Liver (tissue), 9 donors: ENCODE results near the gene DNHD1. TPM values are rescaled to one million over a fixed set of nuclear protein-coding genes. Genes with fewer than 3 reads are reported as not detected.

Experiments
- DNase-seq: peaks from one replicate; pipeline ENCODE4 v3.0.0-alpha.2; 2017; ENCODE audit warnings: low spot score
- H3K27ac ChIP-seq, 2 donors: one replicate each; pipeline ENCODE4 v1.7.0; 2013; ENCODE audit warnings: inconsistent platforms in 2 of 2, low read length in 2 of 2, control low read depth in 1 of 2, low read depth in 1 of 2, mild to moderate bottlenecking in 1 of 2
- H3K27me3 ChIP-seq, 4 donors: one replicate each; pipeline versions ENCODE4 v1.6.1 to v1.7.0; 2013; ENCODE audit warnings: low read length in 3 of 4, inconsistent platforms in 1 of 4, mild to moderate bottlenecking in 1 of 4, moderate library complexity in 1 of 4; ENCODE audit not compliant: control insufficient read depth in 4 of 4, insufficient read depth in 4 of 4
- H3K36me3 ChIP-seq, 4 donors: one replicate each; pipeline versions ENCODE4 v1.6.1 to v1.7.0; 2013; ENCODE audit warnings: low read length in 3 of 4, mild to moderate bottlenecking in 3 of 4, low read depth in 1 of 4, moderate library complexity in 1 of 4; ENCODE audit not compliant: control insufficient read depth in 4 of 4, insufficient read depth in 3 of 4
- H3K4me1 ChIP-seq, 4 donors: one replicate each; pipeline versions ENCODE4 v1.6.1 to v1.7.0; 2013; ENCODE audit warnings: low read length in 3 of 4, mild to moderate bottlenecking in 3 of 4, moderate library complexity in 1 of 4; ENCODE audit not compliant: control insufficient read depth in 4 of 4, insufficient read depth in 4 of 4
- H3K4me3 ChIP-seq, 3 donors: one replicate each; pipeline versions ENCODE4 v1.6.1 to v1.7.0; 2013; ENCODE audit warnings: low read length in 3 of 3, control low read depth in 1 of 3, low read depth in 1 of 3, mild to moderate bottlenecking in 1 of 3
- H3K9ac ChIP-seq, 2 donors: one replicate each; pipeline ENCODE4 v1.7.0; 2013; ENCODE audit warnings: low read length in 2 of 2, mild to moderate bottlenecking in 2 of 2, moderate library complexity in 2 of 2, control low read depth in 1 of 2, low read depth in 1 of 2
- H3K9me3 ChIP-seq, 4 donors: one replicate each; pipeline versions ENCODE4 v1.6.1 to v1.7.0; 2013; ENCODE audit warnings: low read length in 3 of 4; ENCODE audit not compliant: control insufficient read depth in 4 of 4
- EGR1 ChIP-seq, 2 donors: IDR thresholded peaks; 2 replicates each; pipeline ENCODE4 v1.6.1; 2016 to 2018; ENCODE audit warnings: antibody characterized with exemption in 2 of 2, low read depth in 2 of 2
- FOXA1 ChIP-seq: IDR thresholded peaks from 2 replicates; pipeline ENCODE4 v1.6.1; 2016; ENCODE audit warnings: antibody characterized with exemption
- FOXA2 ChIP-seq: IDR thresholded peaks from 2 replicates; pipeline ENCODE4 v1.6.1; 2016; ENCODE audit warnings: antibody characterized with exemption
- GABPA ChIP-seq, 2 donors: IDR thresholded peaks in 1 of 2; conservative IDR thresholded peaks in 1 of 2; 2 replicates each; pipeline ENCODE4 v1.6.1; 2016; ENCODE audit warnings: antibody characterized with exemption in 2 of 2, mild to moderate bottlenecking in 1 of 2, moderate library complexity in 1 of 2
- HNF4A ChIP-seq, 2 donors: conservative IDR thresholded peaks; 2 replicates each; pipeline ENCODE4 v1.6.1; 2016; ENCODE audit warnings: antibody characterized with exemption in 2 of 2, mild to moderate bottlenecking in 2 of 2
- JUND ChIP-seq, 2 donors: IDR thresholded peaks; 2 replicates each; pipeline ENCODE4 v1.6.1; 2016; ENCODE audit warnings: antibody characterized with exemption in 2 of 2
- NR2F2 ChIP-seq: IDR thresholded peaks from 2 replicates; pipeline ENCODE4 v1.6.1; 2016; ENCODE audit warnings: antibody characterized with exemption
- RAD21 ChIP-seq, 2 donors: IDR thresholded peaks; 2 replicates each; pipeline ENCODE4 v1.6.1; 2016; ENCODE audit warnings: antibody characterized with exemption in 2 of 2, mild to moderate bottlenecking in 2 of 2
- RXRA ChIP-seq, 2 donors: IDR thresholded peaks; 2 replicates each; pipeline ENCODE4 v1.6.1; 2017 to 2018; ENCODE audit warnings: antibody characterized with exemption in 2 of 2, mild to moderate bottlenecking in 1 of 2
- SP1 ChIP-seq: IDR thresholded peaks from 2 replicates; pipeline ENCODE4 v1.6.1; 2018; ENCODE audit warnings: antibody characterized with exemption, mild to moderate bottlenecking
- YY1 ChIP-seq: IDR thresholded peaks from 2 replicates; pipeline ENCODE4 v1.6.1; 2016; ENCODE audit warnings: antibody characterized with exemption, mild to moderate bottlenecking
- WGBS: extraction: QIAGEN DNeasy Blood & Tissue Kit; methylation state at CpG from one replicate; pipeline ENCODE4 v1.1.7; 2013; 5-methylcytosine and 5-hydroxymethylcytosine counted together
- polyA plus RNA-seq, 2 donors: library from polyadenylated mRNA; stranded (reverse) in 1 of 2; unstranded in 1 of 2; fragments of 200-250 nt in 1 of 2; fragments of >200 nt in 1 of 2; fragmentation: Nextera tagmentation in 1 of 2; extraction: Ambion mirVana in 1 of 2; gene quantifications; one replicate each; pipeline versions ENCODE4 v1.2.1 to v1.2.3, GENCODE V29; 2013 to 2015
- total RNA-seq, 2 donors: library from RNA; depleted of rRNA; stranded (reverse); fragments of >200 nt; gene quantifications; one replicate each; pipeline ENCODE4 v1.2.3, GENCODE V29; 2014
- TF ChIP-seq, protein P1 (sequence below): IDR thresholded peaks from 2 replicates; pipeline ENCODE4 v1.6.1; 2016; ENCODE audit warnings: antibody characterized with exemption, mild to moderate bottlenecking
- TF ChIP-seq, protein P2 (sequence below): IDR thresholded peaks from 2 replicates; pipeline ENCODE4 v1.6.1; 2016; ENCODE audit warnings: antibody characterized with exemption
- TF ChIP-seq, protein P3 (sequence below): IDR thresholded peaks from 2 replicates; pipeline ENCODE4 v1.6.1; 2016; ENCODE audit warnings: antibody characterized with exemption
- TF ChIP-seq, protein P4 (sequence below): fragments of 150-350 bp; IDR thresholded peaks from 2 replicates; pipeline ENCODE4 v1.5.1; 2017; ENCODE audit warnings: improper control_type of control experiment, low read depth, low read length; ENCODE audit not compliant: missing input control
- donor health status: healthy.
- donor health status: healthy.
- donor health status: healthy.
- donor health status: healthy.
- donor health status: healthy.

The DNHD1 gene
- total and polyA plus RNA-seq, 4 donors = 2.1 to 23.6 (median 5.0) TPM

DNA sequence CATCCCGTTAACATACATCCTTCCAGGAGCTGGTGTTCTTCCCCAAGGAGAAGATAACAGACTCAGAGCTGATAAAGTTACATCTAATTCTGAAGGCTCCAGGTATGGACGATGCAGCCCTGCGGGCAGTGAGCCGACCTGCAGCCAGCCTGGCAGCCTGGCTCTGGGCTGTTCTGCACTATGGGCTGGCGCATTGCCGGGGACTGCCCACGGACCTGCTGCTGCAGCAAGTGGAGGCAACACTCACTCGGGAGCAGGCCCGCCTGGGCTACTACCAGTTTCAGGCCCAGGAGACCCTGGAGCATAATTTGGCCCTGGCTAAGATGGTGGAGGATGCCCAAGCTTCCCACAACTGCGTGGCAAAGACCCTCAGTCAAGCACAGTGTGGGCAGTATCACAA lies 66.6 kb downstream of the DNHD1 start:
- H3K4me1 ChIP-seq = peaks cover 3 to 26% (median 23%) of the 10 kb centered on the region in 4 donors
- H3K27ac ChIP-seq = no peak overlapping the region
- no peak overlapping the region for H3K9ac ChIP-seq
- H3K9me3 ChIP-seq = no peaks in the 10 kb centered on the region
- no peaks in the 10 kb centered on the region for H3K36me3 ChIP-seq
- 84% methylated on average over 10 of the region's 10 CpGs for WGBS
- H3K4me3 ChIP-seq = no peak overlapping the region
- TF ChIP-seq, protein P1, sequence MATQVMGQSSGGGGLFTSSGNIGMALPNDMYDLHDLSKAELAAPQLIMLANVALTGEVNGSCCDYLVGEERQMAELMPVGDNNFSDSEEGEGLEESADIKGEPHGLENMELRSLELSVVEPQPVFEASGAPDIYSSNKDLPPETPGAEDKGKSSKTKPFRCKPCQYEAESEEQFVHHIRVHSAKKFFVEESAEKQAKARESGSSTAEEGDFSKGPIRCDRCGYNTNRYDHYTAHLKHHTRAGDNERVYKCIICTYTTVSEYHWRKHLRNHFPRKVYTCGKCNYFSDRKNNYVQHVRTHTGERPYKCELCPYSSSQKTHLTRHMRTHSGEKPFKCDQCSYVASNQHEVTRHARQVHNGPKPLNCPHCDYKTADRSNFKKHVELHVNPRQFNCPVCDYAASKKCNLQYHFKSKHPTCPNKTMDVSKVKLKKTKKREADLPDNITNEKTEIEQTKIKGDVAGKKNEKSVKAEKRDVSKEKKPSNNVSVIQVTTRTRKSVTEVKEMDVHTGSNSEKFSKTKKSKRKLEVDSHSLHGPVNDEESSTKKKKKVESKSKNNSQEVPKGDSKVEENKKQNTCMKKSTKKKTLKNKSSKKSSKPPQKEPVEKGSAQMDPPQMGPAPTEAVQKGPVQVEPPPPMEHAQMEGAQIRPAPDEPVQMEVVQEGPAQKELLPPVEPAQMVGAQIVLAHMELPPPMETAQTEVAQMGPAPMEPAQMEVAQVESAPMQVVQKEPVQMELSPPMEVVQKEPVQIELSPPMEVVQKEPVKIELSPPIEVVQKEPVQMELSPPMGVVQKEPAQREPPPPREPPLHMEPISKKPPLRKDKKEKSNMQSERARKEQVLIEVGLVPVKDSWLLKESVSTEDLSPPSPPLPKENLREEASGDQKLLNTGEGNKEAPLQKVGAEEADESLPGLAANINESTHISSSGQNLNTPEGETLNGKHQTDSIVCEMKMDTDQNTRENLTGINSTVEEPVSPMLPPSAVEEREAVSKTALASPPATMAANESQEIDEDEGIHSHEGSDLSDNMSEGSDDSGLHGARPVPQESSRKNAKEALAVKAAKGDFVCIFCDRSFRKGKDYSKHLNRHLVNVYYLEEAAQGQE = no peak
- TF ChIP-seq, protein P2, sequence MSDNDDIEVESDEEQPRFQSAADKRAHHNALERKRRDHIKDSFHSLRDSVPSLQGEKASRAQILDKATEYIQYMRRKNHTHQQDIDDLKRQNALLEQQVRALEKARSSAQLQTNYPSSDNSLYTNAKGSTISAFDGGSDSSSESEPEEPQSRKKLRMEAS = no peak
- no peaks in the 10 kb centered on the region for H3K27me3 ChIP-seq
- DNase-seq = no peak

DNA sequence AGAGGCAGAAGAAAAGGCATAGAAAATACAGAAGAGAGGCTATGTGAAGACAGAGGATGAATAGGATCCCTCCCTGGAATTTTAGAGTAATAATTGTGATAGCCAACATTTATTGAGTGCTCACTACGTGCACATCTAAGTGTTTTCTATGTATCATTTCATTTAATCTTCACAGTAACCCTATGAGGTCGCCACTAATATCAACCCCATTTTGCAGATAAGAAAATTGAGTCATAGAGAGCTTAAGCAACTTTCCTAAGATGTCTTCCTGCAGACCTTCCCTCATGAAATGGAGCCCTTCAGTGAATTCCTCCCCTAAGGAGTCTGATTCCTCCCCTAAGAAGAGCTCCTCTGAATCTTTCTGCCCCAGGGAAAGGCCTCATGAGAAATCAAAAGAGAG lies 68.2 kb downstream of the DNHD1 start:
- H3K9ac ChIP-seq = no peak overlapping the region
- no peak for DNase-seq
- TF ChIP-seq, protein P3, sequence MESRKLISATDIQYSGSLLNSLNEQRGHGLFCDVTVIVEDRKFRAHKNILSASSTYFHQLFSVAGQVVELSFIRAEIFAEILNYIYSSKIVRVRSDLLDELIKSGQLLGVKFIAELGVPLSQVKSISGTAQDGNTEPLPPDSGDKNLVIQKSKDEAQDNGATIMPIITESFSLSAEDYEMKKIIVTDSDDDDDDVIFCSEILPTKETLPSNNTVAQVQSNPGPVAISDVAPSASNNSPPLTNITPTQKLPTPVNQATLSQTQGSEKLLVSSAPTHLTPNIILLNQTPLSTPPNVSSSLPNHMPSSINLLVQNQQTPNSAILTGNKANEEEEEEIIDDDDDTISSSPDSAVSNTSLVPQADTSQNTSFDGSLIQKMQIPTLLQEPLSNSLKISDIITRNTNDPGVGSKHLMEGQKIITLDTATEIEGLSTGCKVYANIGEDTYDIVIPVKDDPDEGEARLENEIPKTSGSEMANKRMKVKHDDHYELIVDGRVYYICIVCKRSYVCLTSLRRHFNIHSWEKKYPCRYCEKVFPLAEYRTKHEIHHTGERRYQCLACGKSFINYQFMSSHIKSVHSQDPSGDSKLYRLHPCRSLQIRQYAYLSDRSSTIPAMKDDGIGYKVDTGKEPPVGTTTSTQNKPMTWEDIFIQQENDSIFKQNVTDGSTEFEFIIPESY = no peak
- no peak for TF ChIP-seq NR2F2
- TF ChIP-seq RAD21 (IDR thresholded peaks at IDR 0.05) = no peak
- TF ChIP-seq, protein P1 = no peak
- TF ChIP-seq FOXA1 = no peak
- TF ChIP-seq FOXA2 = no peak
- TF ChIP-seq EGR1 (IDR thresholded peaks at IDR 0.05; ENCODE audit: low read depth in 2 of 2) = no peak
- no peak for TF ChIP-seq JUND (IDR thresholded peaks at IDR 0.05)
- TF ChIP-seq HNF4A (conservative IDR thresholded peaks at IDR 0.05) = no peak
- no peak for TF ChIP-seq GABPA (IDR thresholded peaks at IDR 0.05 in 1 of 2, conservative IDR thresholded peaks at IDR 0.05 in 1 of 2)
- TF ChIP-seq, protein P4, sequence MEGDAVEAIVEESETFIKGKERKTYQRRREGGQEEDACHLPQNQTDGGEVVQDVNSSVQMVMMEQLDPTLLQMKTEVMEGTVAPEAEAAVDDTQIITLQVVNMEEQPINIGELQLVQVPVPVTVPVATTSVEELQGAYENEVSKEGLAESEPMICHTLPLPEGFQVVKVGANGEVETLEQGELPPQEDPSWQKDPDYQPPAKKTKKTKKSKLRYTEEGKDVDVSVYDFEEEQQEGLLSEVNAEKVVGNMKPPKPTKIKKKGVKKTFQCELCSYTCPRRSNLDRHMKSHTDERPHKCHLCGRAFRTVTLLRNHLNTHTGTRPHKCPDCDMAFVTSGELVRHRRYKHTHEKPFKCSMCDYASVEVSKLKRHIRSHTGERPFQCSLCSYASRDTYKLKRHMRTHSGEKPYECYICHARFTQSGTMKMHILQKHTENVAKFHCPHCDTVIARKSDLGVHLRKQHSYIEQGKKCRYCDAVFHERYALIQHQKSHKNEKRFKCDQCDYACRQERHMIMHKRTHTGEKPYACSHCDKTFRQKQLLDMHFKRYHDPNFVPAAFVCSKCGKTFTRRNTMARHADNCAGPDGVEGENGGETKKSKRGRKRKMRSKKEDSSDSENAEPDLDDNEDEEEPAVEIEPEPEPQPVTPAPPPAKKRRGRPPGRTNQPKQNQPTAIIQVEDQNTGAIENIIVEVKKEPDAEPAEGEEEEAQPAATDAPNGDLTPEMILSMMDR = no peak
- TF ChIP-seq SP1 = no peak
- TF ChIP-seq RXRA (IDR thresholded peaks at IDR 0.05) = no peak
- TF ChIP-seq, protein P2 = no peak
- TF ChIP-seq YY1 = no peak
- no peaks in the 10 kb centered on the region for H3K27me3 ChIP-seq
- 92% methylated on average over 2 of the region's 2 CpGs for WGBS
- no peaks in the 10 kb centered on the region for H3K9me3 ChIP-seq
- peaks cover 3 to 30% (median 26%) of the 10 kb centered on the region in 4 donors for H3K4me1 ChIP-seq
- H3K4me3 ChIP-seq = no peak overlapping the region
- H3K27ac ChIP-seq = no peak overlapping the region
- no peaks in the 10 kb centered on the region for H3K36me3 ChIP-seq
